ENCODE measurements around the gene CLDN15. TPM values are rescaled to one million over a fixed set of nuclear protein-coding genes. Genes with fewer than 3 reads are reported as not detected.

Gene CLDN15
- total RNA-seq, 2 experiments from 2014 or later: 17.8 to 31.9 TPM

- POLR2A ChIA-PET: no interaction called here
- CTCF ChIA-PET (ENCODE audit: unreplicated experiment): no interaction called here
- no peak for DNase-seq (ENCODE audit: low spot score)
- no TSS peak for BruUV-seq (replicated peaks)
- H3K4me2 ChIP-seq (ENCODE audit: low read length): no peak overlapping the region
- no peaks in the 10 kb centered on the region for H3K4me1 ChIP-seq (ENCODE audit: insufficient read depth, low read length, poor library complexity, severe bottlenecking)
- no peak for TF ChIP-seq EZH2phosphoT487 (IDR thresholded peaks at IDR 0.05; ENCODE audit: borderline replicate concordance, low read depth, low read length)
- TF ChIP-seq CTCF (conservative IDR thresholded peaks at IDR 0.05; ENCODE audit: low read length): no peak
- no peak overlapping the region for H2AFZ ChIP-seq (ENCODE audit: low read length)
- no peaks in the 10 kb centered on the region for H3K9me3 ChIP-seq (ENCODE audit: low read length)
- intact Hi-C loops (cut with micrococcal nuclease; ENCODE audit: unreplicated experiment): no loop called here
- no peak overlapping the region for H3K27ac ChIP-seq (ENCODE audit: low read depth, low read length, poor library complexity, severe bottlenecking)
- no peaks in the 10 kb centered on the region for H3K79me2 ChIP-seq (ENCODE audit: insufficient read depth, low read depth, low read length)
- no peaks in the 10 kb centered on the region for H3K9me2 ChIP-seq (ENCODE audit: insufficient read depth, low read length)
- no peaks in the 10 kb centered on the region for H3K36me3 ChIP-seq (ENCODE audit: insufficient read depth, low read length)
- H3K4me3 ChIP-seq (ENCODE audit: low read depth, low read length, poor library complexity, severe bottlenecking): no peak overlapping the region
- H4K20me1 ChIP-seq (ENCODE audit: insufficient read depth, low read length): no peaks in the 10 kb centered on the region
Measured at GRCh38 chr7:101277155-101277554, 39.6 kb upstream of the CLDN15 start.

GRCh38 chr7:101273206-101273605 is 35.6 kb upstream of the CLDN15 start:
- Histone ChIP-seq H3K27ac (ENCODE audit: low read depth, low read length, poor library complexity, severe bottlenecking) (no peak overlapping the region), H3K4me2 (ENCODE audit: low read length) (no peak overlapping the region), H3K79me2 (ENCODE audit: insufficient read depth, low read depth, low read length) (no peaks in the 10 kb centered on the region), H3K4me1 (ENCODE audit: insufficient read depth, low read length, poor library complexity, severe bottlenecking) (no peaks in the 10 kb centered on the region), H3K36me3 (ENCODE audit: insufficient read depth, low read length) (no peaks in the 10 kb centered on the region), H3K9me3 (ENCODE audit: low read length) (no peaks in the 10 kb centered on the region), H2AFZ (ENCODE audit: low read length) (no peak overlapping the region), H3K9me2 (ENCODE audit: insufficient read depth, low read length) (no peaks in the 10 kb centered on the region), H4K20me1 (ENCODE audit: insufficient read depth, low read length) (no peaks in the 10 kb centered on the region), H3K4me3 (ENCODE audit: low read depth, low read length, poor library complexity, severe bottlenecking) (no peak overlapping the region)
- ChIA-PET POLR2A (no interaction called here), CTCF (ENCODE audit: unreplicated experiment) (no interaction called here)
- no peak for DNase-seq (ENCODE audit: low spot score)
- intact Hi-C loops (cut with micrococcal nuclease; ENCODE audit: unreplicated experiment): no loop called here
- TF ChIP-seq EZH2phosphoT487 (IDR thresholded peaks at IDR 0.05; ENCODE audit: borderline replicate concordance, low read depth, low read length) (no peak), CTCF (conservative IDR thresholded peaks at IDR 0.05; ENCODE audit: low read length) (no peak)
- no TSS peak for BruUV-seq (replicated peaks)

- H3K9me3 ChIP-seq (ENCODE audit: low read length): no peaks in the 10 kb centered on the region
- CTCF ChIA-PET (ENCODE audit: unreplicated experiment): interaction anchor here (0.6 kb wide), 1 partner anchor 10 kb away, joined by 3 read pairs; no protein-coding TSS in a partner anchor
- H2AFZ ChIP-seq (ENCODE audit: low read length): no peak overlapping the region
- no peaks in the 10 kb centered on the region for H3K36me3 ChIP-seq (ENCODE audit: insufficient read depth, low read length)
- no peaks in the 10 kb centered on the region for H3K79me2 ChIP-seq (ENCODE audit: insufficient read depth, low read depth, low read length)
- DNase-seq (ENCODE audit: low spot score): no peak
- TF ChIP-seq EZH2phosphoT487 (IDR thresholded peaks at IDR 0.05; ENCODE audit: borderline replicate concordance, low read depth, low read length): no peak
- TF ChIP-seq CTCF (conservative IDR thresholded peaks at IDR 0.05; ENCODE audit: low read length): no peak
- H3K4me3 ChIP-seq (ENCODE audit: low read depth, low read length, poor library complexity, severe bottlenecking): no peak overlapping the region
- no peaks in the 10 kb centered on the region for H4K20me1 ChIP-seq (ENCODE audit: insufficient read depth, low read length)
- no peaks in the 10 kb centered on the region for H3K4me1 ChIP-seq (ENCODE audit: insufficient read depth, low read length, poor library complexity, severe bottlenecking)
- no peaks in the 10 kb centered on the region for H3K9me2 ChIP-seq (ENCODE audit: insufficient read depth, low read length)
- intact Hi-C loops (cut with micrococcal nuclease; ENCODE audit: unreplicated experiment): no loop called here
- BruUV-seq (replicated peaks): no TSS peak
- H3K4me2 ChIP-seq (ENCODE audit: low read length): no peak overlapping the region
- POLR2A ChIA-PET: interaction anchor here (0.7 kb wide), 1 partner anchor 37 kb away, joined by 5 read pairs; no protein-coding TSS in a partner anchor
- H3K27ac ChIP-seq (ENCODE audit: low read depth, low read length, poor library complexity, severe bottlenecking): no peak overlapping the region
Measured at GRCh38 chr7:101271021-101271420, 33.4 kb upstream of the CLDN15 start.

Measured in OCI-LY7 (cell line).